ENCODE measurements around the gene CNTN5.
"Not testable (repeated sequence)": the region's sequence is repeated elsewhere in the genome, so short reads cannot be mapped to it uniquely, and the experiment has no call there.

Gene CNTN5

DNA sequence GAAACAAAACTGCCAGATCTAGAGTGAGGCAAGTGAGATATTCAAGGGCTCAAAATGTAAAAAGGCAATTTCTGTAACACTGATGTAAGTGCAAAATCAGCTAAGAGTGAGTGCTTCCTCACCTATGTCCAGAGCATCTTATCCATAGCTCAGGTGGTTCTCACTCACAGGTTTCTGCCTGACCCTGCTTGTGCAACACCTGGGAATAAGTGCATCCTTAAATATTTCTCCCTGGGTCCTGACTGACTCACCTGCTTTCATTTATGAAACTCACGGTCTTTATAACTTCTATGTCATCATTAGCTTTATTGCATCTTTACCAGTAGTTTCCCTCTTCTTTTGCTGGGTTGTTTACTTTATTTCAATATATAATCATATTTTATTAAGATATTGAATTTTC lies 260.6 kb downstream of the CNTN5 start:
- no peak for DNase-seq

- not testable (repeated sequence) for DNase-seq
Observed at GRCh38 chr11:99297925-99298324, 277.2 kb downstream of the CNTN5 start.

DNA sequence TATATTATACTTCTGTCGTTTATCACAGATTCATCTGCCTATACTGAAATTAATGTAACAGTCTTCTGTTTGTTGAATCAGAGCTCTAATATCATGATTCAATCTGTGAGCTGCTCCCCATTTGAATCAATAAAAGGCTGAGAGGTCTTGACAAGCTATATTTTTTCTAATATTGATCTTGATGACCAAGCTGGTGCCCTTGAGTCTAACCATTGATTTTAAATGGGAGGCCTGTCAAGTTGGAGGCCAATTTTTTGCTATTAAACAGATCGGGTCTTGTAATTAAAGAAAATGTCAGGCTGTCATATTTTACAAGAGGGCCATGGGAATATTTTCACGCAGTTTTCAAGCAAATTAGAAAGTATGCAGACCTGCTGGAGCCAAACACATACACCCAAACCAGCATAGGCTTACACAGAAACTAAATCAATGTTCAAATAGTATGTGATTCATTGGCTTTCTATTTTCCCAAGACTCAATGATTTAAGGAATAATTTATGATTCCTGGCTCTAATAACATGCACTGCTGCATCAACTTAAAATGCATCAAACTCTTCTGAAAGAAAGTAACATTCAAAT lies 286.9 kb downstream of the CNTN5 start:
- no peak for DNase-seq

- DNase-seq = no peak
Observed at GRCh38 chr11:99311870-99312269, 291.1 kb downstream of the CNTN5 start.

- peak; percentile 42 for DNase-seq
Observed at GRCh38 chr11:99316776-99317520, 296.2 kb downstream of the CNTN5 start.

DNA sequence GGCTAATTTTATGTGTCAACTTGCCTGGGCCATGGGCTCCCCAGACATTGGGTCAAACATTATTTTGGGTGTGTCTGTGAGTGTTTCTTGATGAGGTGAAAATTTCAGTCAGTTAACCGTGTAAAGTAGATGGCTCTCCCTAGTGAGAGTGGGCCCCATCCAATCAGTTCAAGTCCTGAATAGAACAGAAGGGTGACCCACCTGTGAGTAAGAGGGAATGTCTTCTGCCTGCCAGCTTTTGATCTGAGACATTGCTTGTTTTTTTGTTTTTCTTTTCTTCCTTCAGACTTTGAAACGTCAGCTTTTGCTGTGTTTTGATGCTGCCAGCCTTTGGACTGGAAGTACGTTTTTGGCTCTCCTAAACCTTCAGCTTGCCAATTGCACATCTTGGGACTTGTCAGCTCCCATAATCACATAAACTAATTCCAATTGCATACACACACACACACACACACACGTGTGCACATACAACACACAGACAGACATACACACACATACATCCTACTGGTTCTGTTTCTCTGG lies 300.1 kb downstream of the CNTN5 start:
- DNase-seq = no peak

- DNase-seq = no peak
Observed at GRCh38 chr11:99325847-99326246, 305.1 kb downstream of the CNTN5 start.

GRCh38 chr11:99327066-99327465 lies 306.3 kb downstream of the CNTN5 start:
- no peak for DNase-seq

DNA sequence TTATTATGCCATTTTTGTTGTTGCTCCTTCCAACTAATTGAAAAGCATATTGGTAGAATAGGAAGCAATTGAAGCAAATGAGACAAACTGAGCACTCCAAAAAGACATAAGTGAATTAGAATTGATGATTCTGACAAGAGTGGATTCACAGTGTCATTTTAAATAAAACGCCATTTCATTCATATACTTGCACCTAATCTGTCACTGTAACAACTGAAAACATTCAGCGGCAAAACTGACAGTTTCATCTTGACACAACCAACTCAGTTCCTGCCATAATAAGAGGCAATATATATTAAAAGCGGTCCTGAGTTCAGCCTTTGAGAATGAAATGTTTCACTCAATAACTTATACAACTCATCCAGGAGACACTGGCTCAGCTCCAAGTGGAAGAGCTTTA lies 306.8 kb downstream of the CNTN5 start:
- DNase-seq = no peak

- DNase-seq = no peak
Observed at GRCh38 chr11:99333621-99334020, 312.9 kb downstream of the CNTN5 start.

DNA sequence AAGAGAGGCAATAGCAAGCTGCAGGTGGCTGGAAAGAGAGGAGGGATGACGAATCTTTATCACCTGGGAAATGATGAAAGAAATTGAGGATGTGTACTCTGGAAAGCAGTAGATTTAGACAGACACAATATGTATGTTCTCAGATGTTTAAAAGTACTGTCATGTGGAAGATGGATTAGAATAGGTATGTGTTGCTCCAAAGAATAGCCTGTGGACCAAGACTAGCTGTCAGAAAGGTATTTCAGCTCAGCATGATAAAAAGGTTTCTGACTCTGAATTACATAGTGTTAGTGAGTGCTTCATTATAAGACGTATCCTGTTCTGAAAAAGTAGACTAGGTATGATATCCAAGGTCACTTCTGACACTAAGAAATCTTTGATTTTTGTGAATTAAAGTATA lies 322.4 kb downstream of the CNTN5 start:
- DNase-seq = no peak

- DNase-seq = peak; percentile 18
Observed at GRCh38 chr11:99349151-99349673, 328.5 kb downstream of the CNTN5 start.

DNA sequence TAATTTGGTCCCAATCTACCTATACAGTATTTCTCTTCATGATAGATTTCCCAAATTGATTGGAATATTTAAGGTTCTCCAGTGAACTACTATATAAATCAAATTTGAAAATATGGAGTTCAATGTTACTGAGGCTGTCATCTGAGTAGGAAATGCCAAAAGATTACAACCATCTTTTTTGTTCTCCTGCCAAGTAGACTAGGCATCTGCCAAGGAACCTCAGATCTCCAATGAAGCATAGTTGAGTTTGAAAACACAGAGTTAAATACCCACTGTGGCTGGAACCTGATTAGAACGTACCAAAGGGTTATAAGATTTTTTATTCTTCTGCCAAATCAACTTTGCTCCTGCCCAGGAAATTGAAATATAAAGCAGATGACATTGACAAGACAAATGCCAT lies 330.9 kb downstream of the CNTN5 start:
- no peak for DNase-seq

DNA sequence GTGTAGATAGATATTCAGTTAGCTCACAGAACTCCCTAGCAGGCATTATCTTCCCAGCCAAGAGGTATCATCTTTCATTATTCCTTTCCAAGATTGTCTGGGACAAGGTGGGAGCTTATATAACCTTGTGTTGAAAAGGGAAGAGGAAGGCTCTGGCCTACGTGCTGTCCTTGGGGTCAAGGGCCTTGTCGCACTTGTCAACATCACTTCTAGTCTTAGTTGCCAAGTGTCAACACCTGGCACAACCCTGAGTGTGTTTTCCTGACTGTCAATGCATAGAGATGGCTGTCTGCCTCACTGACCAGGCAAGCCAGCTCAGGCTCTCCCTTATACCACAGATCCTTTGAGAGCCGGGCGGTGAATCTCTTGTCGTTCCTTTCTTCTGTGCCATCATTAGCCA lies 331.9 kb downstream of the CNTN5 start:
- DNase-seq = peak; percentile 33

DNA sequence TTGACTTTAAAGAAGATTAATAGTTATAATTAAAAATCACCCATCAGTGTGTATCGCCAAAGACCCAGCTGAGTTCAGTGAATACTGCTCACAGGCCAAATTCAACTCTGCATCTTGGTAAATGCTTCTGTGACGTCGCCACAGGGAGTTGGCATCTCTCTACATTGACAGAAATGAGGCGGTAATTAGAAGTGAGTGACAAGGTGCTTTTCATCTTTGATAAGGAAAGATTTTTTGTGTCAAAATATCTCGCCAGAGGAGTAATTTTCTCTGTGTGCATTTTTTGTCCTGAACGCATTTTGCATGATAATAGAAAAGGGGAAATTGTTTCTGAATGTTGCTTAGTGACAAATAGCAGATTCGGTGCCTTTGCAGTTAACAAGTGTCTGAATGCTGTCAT lies 345.8 kb downstream of the CNTN5 start:
- no peak for DNase-seq

DNA sequence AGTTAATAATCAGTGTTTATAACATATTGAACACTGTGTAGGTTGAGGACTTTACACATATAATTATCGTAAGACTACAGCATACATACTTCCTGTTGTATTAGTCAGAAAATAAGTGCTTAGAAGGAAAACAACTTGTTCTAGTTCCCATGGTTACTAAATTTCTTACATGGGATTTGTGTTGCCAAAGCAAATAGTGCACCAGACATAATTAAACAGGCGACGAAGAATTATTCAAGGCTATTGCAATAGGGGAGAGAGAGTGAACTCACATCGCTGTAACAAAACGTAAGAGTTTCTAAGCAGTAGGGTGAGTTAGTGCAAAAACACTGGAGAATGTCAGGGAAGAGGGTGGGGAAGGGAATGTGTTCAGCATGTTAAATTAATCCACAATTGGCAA lies 347.8 kb downstream of the CNTN5 start:
- no peak for DNase-seq

DNA sequence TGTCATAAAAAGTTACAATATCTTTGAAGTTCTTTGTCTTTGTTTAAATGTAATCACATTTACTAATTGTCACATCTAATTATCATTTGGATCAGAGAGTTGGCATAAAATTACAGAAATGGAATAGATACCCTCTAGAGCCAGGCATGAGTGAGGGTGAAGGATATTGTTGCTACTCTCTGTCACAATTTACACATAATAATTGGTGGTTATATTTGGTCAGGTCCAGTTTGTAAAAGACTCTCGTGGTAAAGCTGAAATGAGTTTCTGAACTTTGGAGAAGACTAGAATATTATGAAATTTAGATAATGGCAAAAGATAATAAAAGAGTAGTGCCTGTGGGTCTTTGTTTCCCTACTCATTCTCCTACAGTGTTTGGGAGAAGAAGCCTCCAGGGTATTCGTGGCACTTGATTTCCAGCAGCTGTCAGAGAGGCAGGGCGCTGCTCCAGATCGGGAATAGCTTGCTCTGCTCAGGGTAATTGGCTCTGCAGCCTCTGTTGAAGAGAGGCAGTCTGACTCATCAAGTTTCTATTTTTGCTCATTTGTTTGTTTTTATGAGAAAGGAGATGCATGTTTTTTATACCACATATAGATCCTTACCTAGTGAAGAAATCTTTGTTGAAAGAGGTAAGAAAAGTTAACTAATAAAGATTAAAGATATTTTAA lies 349.9 kb downstream of the CNTN5 start:
- peak; percentile 64 for DNase-seq

GRCh38 chr11:99371257-99371656 lies 350.5 kb downstream of the CNTN5 start:
- DNase-seq = no peak

DNA sequence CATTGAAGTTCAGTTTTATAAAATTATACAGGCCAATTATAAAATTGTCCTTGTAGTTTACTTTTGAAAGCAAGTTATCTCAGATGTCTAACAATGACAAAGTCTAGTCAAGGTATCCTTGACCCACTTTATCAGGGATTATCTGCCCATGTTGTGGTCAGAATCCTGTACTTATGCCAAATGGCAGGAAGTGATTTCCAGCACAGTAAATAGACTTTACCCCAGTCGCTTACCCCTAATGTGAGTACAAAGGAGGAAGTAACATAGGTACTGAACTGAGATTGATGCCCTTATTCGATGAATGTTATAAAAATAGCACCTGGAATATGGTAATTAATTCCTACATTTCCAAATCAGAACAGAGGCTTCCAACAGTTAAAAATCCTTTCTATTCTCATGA lies 355.7 kb downstream of the CNTN5 start:
- DNase-seq = no peak

- no peak for DNase-seq
Observed at GRCh38 chr11:99383648-99384245, 363.0 kb downstream of the CNTN5 start.

DNA sequence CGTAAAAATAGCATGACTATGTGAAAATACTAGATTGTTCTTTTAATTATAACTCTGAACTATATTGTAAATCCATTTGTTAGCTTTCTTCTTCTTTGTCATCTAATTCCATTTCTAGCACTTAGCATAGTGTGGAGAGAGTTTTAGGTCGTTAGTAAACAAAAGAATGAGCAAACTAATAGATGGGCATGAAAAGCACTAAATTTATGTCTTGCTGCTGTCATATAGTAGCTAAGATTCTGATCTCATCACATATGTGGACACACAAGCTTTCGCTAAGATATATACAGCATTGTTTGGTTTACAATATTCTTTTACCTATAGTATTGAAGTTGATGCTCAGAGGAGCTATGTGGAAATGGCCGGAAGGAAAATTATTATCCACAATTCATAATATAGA lies 370.5 kb downstream of the CNTN5 start:
- no peak for DNase-seq

DNA sequence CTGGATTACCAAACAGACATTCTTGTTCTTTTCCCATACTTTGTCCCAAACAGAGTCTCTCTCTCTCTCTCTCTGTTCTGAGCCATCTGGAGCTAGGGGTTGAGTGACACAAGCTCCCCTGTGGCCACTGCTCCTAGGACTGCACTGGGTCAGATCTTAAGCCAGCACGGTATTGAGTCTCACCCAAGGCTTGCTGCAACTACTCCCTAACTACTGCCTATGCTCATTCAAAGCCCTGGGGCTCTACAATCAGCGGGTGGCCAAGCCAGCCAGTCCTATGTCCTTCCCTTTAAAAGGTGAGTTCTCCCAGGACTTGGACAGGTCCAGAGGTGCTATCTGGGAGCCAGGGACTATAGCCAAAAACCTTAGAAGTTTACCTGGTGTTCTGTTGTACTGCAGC lies 385.6 kb downstream of the CNTN5 start:
- no peak for DNase-seq

DNA sequence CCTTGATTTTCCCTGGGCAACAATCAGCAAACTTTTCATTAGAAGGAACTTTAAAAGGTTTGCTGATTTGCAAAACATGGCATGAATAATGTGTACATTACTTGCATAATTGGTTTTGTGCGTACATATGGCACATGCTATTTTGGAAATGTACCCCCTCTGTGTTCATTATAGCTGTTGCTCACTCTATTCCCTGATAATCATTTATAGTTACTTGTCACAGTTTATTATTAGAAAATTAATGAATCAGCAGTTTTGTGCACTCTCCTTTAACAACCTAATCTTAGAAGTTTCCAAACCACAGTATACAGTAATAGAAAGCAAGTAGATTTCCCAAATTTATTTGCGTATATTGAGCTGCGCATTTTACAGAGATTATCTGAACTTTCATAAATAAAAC lies 389.9 kb downstream of the CNTN5 start:
- no peak for DNase-seq

Data from femur (tissue), 1 donor.